ENCODE results near the gene C17orf75.

The C17orf75 gene

GRCh38 chr17:32303781-32304288, 38.1 kb downstream of the C17orf75 start:
- DNase-seq (ENCODE audit: low spot score): no peak

GRCh38 chr17:32302860-32303649, 38.9 kb downstream of the C17orf75 start:
- no peak for DNase-seq (ENCODE audit: low spot score)

- no peak for DNase-seq (ENCODE audit: low spot score)
Measured at GRCh38 chr17:32302037-32302436, 39.9 kb downstream of the C17orf75 start.

GRCh38 chr17:32299580-32300164, 42.3 kb downstream of the C17orf75 start:
- DNase-seq (ENCODE audit: low spot score): peak; percentile 32

- DNase-seq (ENCODE audit: low spot score): no peak
Measured at GRCh38 chr17:32298721-32299579, 43.0 kb downstream of the C17orf75 start.

GRCh38 chr17:32298298-32298697, 43.7 kb downstream of the C17orf75 start:
- no peak for DNase-seq (ENCODE audit: low spot score)

GRCh38 chr17:32297860-32298259, 44.1 kb downstream of the C17orf75 start:
- no peak for DNase-seq (ENCODE audit: low spot score)

GRCh38 chr17:32297424-32297823, 44.5 kb downstream of the C17orf75 start:
- no peak for DNase-seq (ENCODE audit: low spot score)

- DNase-seq (ENCODE audit: low spot score): no peak
Measured at GRCh38 chr17:32292094-32292493, 49.9 kb downstream of the C17orf75 start.

- DNase-seq (ENCODE audit: low spot score): no peak
Measured at GRCh38 chr17:32289471-32290070, 52.4 kb downstream of the C17orf75 start.

GRCh38 chr17:32288615-32289014, 53.4 kb downstream of the C17orf75 start:
- DNase-seq (ENCODE audit: low spot score): no peak

GRCh38 chr17:32287804-32288511, 54.0 kb downstream of the C17orf75 start:
- DNase-seq (ENCODE audit: low spot score): no peak

GRCh38 chr17:32286518-32286900, 55.5 kb downstream of the C17orf75 start:
- DNase-seq (ENCODE audit: low spot score): no peak

GRCh38 chr17:32285746-32286517, 56.0 kb downstream of the C17orf75 start:
- DNase-seq (ENCODE audit: low spot score): peak; percentile 77

GRCh38 chr17:32285306-32285705, 56.7 kb downstream of the C17orf75 start:
- no peak for DNase-seq (ENCODE audit: low spot score)

- DNase-seq (ENCODE audit: low spot score): no peak
Measured at GRCh38 chr17:32283745-32284201, 58.2 kb downstream of the C17orf75 start.

- no peak for DNase-seq (ENCODE audit: low spot score)
Measured at GRCh38 chr17:32281011-32281451, 60.9 kb downstream of the C17orf75 start.

- no peak for DNase-seq (ENCODE audit: low spot score)
Measured at GRCh38 chr17:32279891-32280716, 61.9 kb downstream of the C17orf75 start.

GRCh38 chr17:32278815-32279214, 63.2 kb downstream of the C17orf75 start:
- DNase-seq (ENCODE audit: low spot score): no peak

Data from putamen (tissue), 1 donor.